Kasumi-1 (cell line): ENCODE measurements around the gene HSD11B2.
A peak's percentile ranks its signal among the peaks of the same experiment; 100 is the strongest.

Experiments
- DNase-seq, 2 experiments: peaks; one replicate each; lab custom pipeline; 2025; lab: John Stamatoyannopoulos, UW

HSD11B2 gene

GRCh38 chr16:67396159-67397035 lies 34.5 kb upstream of the HSD11B2 start:
- no peak for DNase-seq

GRCh38 chr16:67397036-67397801 lies 33.7 kb upstream of the HSD11B2 start:
- no peak for DNase-seq

- DNase-seq = no peak
These were observed 32.9 kb upstream of the HSD11B2 start for GRCh38 chr16:67397812-67398545.

- DNase-seq = no peak
These were observed 32.2 kb upstream of the HSD11B2 start for GRCh38 chr16:67398546-67399217.

GRCh38 chr16:67399218-67399733 lies 31.6 kb upstream of the HSD11B2 start:
- peak in 1 of 2 experiments; percentile 10 for DNase-seq

GRCh38 chr16:67399749-67400704 lies 30.9 kb upstream of the HSD11B2 start:
- DNase-seq = no peak

GRCh38 chr16:67400901-67401300 lies 30.0 kb upstream of the HSD11B2 start:
- DNase-seq = no peak

- DNase-seq = no peak
These were observed 26.9 kb upstream of the HSD11B2 start for GRCh38 chr16:67403976-67404555.

GRCh38 chr16:67404740-67405226 lies 26.1 kb upstream of the HSD11B2 start:
- no peak for DNase-seq

- no peak for DNase-seq
These were observed 25.6 kb upstream of the HSD11B2 start for GRCh38 chr16:67405336-67405735.

GRCh38 chr16:67406111-67406971 lies 24.6 kb upstream of the HSD11B2 start:
- DNase-seq = no peak

GRCh38 chr16:67407176-67407787 lies 23.6 kb upstream of the HSD11B2 start:
- DNase-seq = no peak

- no peak for DNase-seq
These were observed 23.0 kb upstream of the HSD11B2 start for GRCh38 chr16:67407788-67408452.

- DNase-seq = no peak
These were observed 21.3 kb upstream of the HSD11B2 start for GRCh38 chr16:67409631-67410030.

GRCh38 chr16:67411339-67411738 lies 19.6 kb upstream of the HSD11B2 start:
- no peak for DNase-seq

- DNase-seq = no peak
These were observed 18.6 kb upstream of the HSD11B2 start for GRCh38 chr16:67412294-67412693.

- no peak for DNase-seq
These were observed 16.7 kb upstream of the HSD11B2 start for GRCh38 chr16:67413978-67414911.
